OCI-LY3 (cell line): ENCODE measurements around the gene CTNNA3.

Source experiments
- H2AFZ ChIP-seq: fragments of 200-600, 300-600 bp; shearing (Covaris generic); 2 replicates; pipeline ENCODE4 v1.6.0; 2014; ENCODE audit warnings: antibody characterized with exemption, low read depth, low read length
- H3K27ac ChIP-seq: fragments of 200-600, 300-600 bp; sonication (generic); 2 replicates; pipeline ENCODE4 v1.5.1; 2014; ENCODE audit warnings: mild to moderate bottlenecking, low read length, moderate library complexity, mixed read lengths
- H3K27me3 ChIP-seq: fragments of 200-600, 300-600 bp; sonication (generic); 2 replicates; pipeline ENCODE4 v1.6.1; 2014; ENCODE audit warnings: low read depth, low read length, mixed read lengths
- H3K36me3 ChIP-seq: fragments of 200-600, 300-600 bp; sonication (generic); replicated peaks from 2 replicates; pipeline ENCODE3; 2014; ENCODE audit warnings: low read depth, low read length, mixed read lengths
- H3K4me1 ChIP-seq: fragments of 300-600, 200-600 bp; sonication (generic); 2 replicates; pipeline ENCODE4 v1.6.1; 2014; ENCODE audit warnings: low read length, mixed read lengths
- H3K4me2 ChIP-seq: fragments of 200-600, 300-600 bp; sonication (generic); 2 replicates; pipeline ENCODE4 v1.6.1; 2014; ENCODE audit warnings: low read length, mixed read lengths
- H3K4me3 ChIP-seq: fragments of 300-600, 200-600 bp; sonication (generic); 2 replicates; pipeline ENCODE4 v1.5.1; 2014; ENCODE audit warnings: antibody characterized with exemption, mild to moderate bottlenecking, low read length, moderate library complexity
- H3K79me2 ChIP-seq: fragments of 300-600, 200-600 bp; shearing (Covaris generic); 2 replicates; pipeline ENCODE4 v1.6.1; 2014; ENCODE audit warnings: mild to moderate bottlenecking, low read length, mixed read lengths
- H3K9ac ChIP-seq: fragments of 300-600, 200-600 bp; shearing (Covaris generic); 2 replicates; pipeline ENCODE4 v1.6.0; 2014; ENCODE audit warnings: mild to moderate bottlenecking, low read length, moderate library complexity
- H3K9me3 ChIP-seq: fragments of 200-600, 300-600 bp; shearing (Covaris generic); 2 replicates; pipeline ENCODE4 v1.6.1; 2014; ENCODE audit warnings: low read length, mixed read lengths; ENCODE audit not compliant: insufficient read depth
- H4K20me1 ChIP-seq: fragments of 200-600, 300-600 bp; sonication (generic); 2 replicates; pipeline ENCODE4 v1.6.1; 2016; ENCODE audit warnings: low read length, mixed read lengths; ENCODE audit not compliant: insufficient read depth
- CTCF ChIP-seq: fragments of 200-600, 300-600 bp; sonication (generic); IDR thresholded peaks from 2 replicates; pipeline ENCODE4 v1.5.1; 2014; ENCODE audit warnings: antibody characterized with exemption, low read length, low read depth
- EZH2phosphoT487 ChIP-seq: fragments of 200-600 bp; shearing (Covaris generic); IDR thresholded peaks from 2 replicates; pipeline ENCODE4 v1.6.1; 2018; ENCODE audit warnings: antibody characterized with exemption, mixed run types, low read depth

The CTNNA3 gene

GRCh38 chr10:66811211-66811610 lies 884.8 kb downstream of the CTNNA3 start:
- no peak overlapping the region for H3K27ac ChIP-seq
- no peak overlapping the region for H3K4me3 ChIP-seq
- H2AFZ ChIP-seq, result no peak overlapping the region
- H3K4me1 ChIP-seq, result no peaks in the 10 kb centered on the region
- H3K4me2 ChIP-seq, result no peak overlapping the region
- no peaks in the 10 kb centered on the region for H3K27me3 ChIP-seq
- no peaks in the 10 kb centered on the region for H4K20me1 ChIP-seq
- no peaks in the 10 kb centered on the region for H3K79me2 ChIP-seq
- H3K36me3 ChIP-seq, result no peaks in the 10 kb centered on the region
- no peak for TF ChIP-seq CTCF
- no peak for TF ChIP-seq EZH2phosphoT487
- H3K9me3 ChIP-seq, result no peaks in the 10 kb centered on the region
- H3K9ac ChIP-seq, result no peak overlapping the region

GRCh38 chr10:66809402-66809801 lies 886.6 kb downstream of the CTNNA3 start:
- TF ChIP-seq EZH2phosphoT487, result no peak
- no peak for TF ChIP-seq CTCF
- Histone ChIP-seq H3K4me3 (no peak overlapping the region), H3K27ac (no peak overlapping the region), H3K9me3 (no peaks in the 10 kb centered on the region), H3K4me1 (no peaks in the 10 kb centered on the region), H3K27me3 (no peaks in the 10 kb centered on the region), H4K20me1 (no peaks in the 10 kb centered on the region), H3K4me2 (no peak overlapping the region), H3K79me2 (no peaks in the 10 kb centered on the region), H2AFZ (no peak overlapping the region), H3K36me3 (no peaks in the 10 kb centered on the region), H3K9ac (no peak overlapping the region)

- Histone ChIP-seq H3K4me1 (no peaks in the 10 kb centered on the region), H3K79me2 (no peaks in the 10 kb centered on the region), H3K9ac (no peak overlapping the region), H3K4me3 (no peak overlapping the region), H4K20me1 (no peaks in the 10 kb centered on the region), H3K27ac (no peak overlapping the region), H3K9me3 (no peaks in the 10 kb centered on the region), H3K27me3 (no peaks in the 10 kb centered on the region), H3K4me2 (no peak overlapping the region), H2AFZ (no peak overlapping the region), H3K36me3 (no peaks in the 10 kb centered on the region)
- no peak for TF ChIP-seq EZH2phosphoT487
- TF ChIP-seq CTCF, result no peak
Observed at GRCh38 chr10:66805612-66806011, 890.4 kb downstream of the CTNNA3 start.

GRCh38 chr10:66804962-66805361 lies 891.0 kb downstream of the CTNNA3 start:
- TF ChIP-seq EZH2phosphoT487 (no peak), CTCF (no peak)
- Histone ChIP-seq H3K9me3 (no peaks in the 10 kb centered on the region), H3K79me2 (no peaks in the 10 kb centered on the region), H3K4me2 (no peak overlapping the region), H3K27me3 (no peaks in the 10 kb centered on the region), H3K9ac (no peak overlapping the region), H3K4me3 (no peak overlapping the region), H3K4me1 (no peaks in the 10 kb centered on the region), H3K27ac (no peak overlapping the region), H4K20me1 (no peaks in the 10 kb centered on the region), H3K36me3 (no peaks in the 10 kb centered on the region), H2AFZ (no peak overlapping the region)
